ENCODE measurements around the gene NDEL1.

NDEL1 gene

GRCh38 chr17:8459107-8459506 is 23.4 kb downstream of the NDEL1 start:
- FAIRE-seq, result no peak

GRCh38 chr17:8459831-8460230 is 24.1 kb downstream of the NDEL1 start:
- no peak for FAIRE-seq

DNA sequence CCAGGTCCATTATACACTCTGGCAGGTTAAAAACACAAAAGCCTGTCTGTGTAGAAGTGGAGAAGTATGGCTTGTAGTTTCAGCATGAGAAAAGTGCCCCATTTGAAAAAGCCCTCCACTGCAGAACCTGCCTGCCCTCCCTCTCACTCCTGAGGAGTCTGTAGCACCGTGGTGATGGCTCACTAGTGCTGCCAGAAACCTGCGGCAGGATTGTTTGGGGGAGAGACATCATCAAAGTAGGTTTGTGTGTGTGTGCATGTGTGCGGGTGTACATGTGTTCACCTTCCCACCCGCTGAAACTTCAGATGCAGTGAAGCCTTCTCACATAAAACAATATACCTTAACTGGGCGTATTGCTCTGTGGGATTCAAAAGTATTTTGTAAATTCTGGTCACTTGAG is 26.9 kb downstream of the NDEL1 start:
- FAIRE-seq, result no peak

- no peak for FAIRE-seq
Observed at GRCh38 chr17:8463099-8463498, 27.4 kb downstream of the NDEL1 start.

GRCh38 chr17:8464941-8465340 is 29.3 kb downstream of the NDEL1 start:
- no peak for FAIRE-seq

DNA sequence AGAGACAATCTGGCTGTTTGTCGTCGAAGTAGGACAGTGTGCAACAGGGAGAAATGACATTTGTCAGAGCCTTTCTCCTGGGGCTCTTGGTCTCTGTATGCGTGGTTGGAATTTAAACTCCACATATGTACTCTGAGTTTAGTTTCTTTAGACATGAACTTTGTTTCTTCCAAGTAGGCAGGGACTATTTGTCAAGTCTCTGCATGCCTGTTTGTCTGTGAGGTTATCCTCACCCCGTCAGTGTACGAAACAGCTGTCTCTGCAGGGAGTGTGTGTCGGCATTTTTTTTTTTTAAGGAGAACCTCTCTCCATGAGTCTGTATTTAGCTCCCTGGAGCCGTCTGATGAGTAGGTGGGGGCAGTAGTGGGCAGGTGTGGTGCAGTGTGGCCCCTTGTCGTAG is 29.7 kb downstream of the NDEL1 start:
- no peak for FAIRE-seq

GRCh38 chr17:8465759-8466158 is 30.1 kb downstream of the NDEL1 start:
- no peak for FAIRE-seq

DNA sequence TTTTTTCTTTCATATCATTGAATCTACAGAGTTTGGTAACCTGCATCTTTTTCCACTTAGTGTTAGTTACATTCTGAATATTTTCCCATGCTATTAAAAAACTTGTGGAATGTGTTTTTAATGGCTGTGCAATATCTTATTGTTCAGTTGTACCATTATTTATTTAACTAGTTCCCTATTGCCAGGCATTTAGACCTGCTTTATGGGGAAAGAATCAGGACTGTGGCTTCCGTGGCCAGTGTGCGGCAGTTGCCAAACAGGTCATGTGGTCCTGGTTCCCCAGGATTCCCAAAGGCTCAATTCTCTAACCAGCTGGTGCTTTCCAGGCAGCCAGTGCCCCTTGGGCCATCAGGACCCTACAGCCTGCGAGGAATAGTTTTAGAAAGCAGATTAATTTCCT is 30.8 kb downstream of the NDEL1 start:
- FAIRE-seq, result no peak

DNA sequence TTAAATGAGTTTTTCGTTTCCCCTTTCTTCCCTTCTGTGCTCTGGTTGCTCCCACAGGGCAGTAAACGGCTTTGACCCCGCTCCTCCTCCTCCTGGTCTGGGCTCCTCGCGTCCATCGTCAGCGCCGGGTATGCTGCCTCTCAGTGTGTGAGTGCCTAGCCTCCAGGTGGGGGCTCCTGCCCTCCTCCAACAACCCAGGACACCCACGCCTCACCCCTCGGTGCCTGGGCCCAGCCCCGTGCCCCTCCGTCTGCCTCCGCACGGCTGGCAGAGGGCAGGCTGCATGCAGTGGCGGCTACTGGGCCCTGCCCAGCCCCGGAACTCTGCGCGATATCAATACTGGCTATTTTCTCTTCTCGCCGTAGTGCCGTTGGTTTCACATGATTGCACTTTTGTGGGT is 31.2 kb downstream of the NDEL1 start:
- no peak for FAIRE-seq

DNA sequence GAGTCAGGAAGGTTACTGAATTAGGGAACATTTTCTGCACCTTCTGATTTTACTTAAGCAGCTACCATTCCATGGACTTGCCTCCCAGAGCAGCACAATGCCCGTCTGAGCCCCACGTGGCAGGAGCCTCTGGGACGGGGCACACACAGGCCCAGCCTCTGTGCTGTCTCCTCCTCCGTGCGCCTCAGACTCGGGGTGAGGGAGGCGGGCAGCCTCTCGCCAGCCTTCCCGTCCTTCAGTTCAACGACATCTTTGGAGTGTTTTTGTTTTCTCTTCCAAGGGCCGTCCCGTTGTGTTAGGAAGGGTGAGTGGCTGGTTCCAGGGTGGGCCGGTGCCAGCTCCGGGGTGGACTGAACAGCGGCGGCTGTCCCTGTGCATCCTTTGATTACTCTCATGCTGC is 31.8 kb downstream of the NDEL1 start:
- no peak for FAIRE-seq

DNA sequence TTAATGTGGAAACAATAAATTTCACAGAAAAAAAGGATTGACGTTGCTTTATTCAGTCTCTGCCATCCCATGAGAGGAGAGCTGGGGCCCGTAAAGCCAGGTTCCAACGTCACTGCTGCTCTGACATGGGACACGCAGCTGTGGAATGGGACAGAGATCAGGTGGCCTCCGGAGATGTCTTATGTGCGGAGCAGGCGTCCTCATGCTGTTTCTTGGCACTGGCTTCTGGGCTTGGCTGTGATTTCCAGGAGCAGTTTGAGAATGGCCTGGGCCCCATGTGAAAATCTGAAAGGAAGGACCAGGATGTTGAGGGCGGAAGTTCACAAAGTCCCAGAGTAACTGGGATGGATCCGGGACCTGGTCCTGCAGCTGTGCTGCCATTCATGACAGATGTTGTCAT is 32.4 kb downstream of the NDEL1 start:
- FAIRE-seq, result no peak

DNA sequence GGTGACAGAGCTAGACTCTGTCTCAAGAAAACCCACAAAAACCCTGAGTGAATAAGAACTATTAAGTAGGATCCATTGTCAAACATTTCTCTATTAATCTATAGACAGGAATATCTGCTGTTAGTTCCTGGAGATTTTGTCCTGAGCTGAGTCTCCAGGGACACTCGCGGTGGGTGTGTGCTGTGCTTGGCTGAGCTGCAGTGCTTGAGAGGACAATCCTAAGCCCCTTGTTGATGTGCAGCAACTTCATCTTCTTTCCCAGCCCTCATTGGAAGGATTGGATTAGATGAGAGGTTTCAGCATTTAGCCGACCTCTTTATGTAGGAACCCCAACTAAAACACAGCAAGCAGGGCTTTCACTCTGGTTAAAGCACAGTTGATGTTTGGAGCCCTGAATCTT is 33.3 kb downstream of the NDEL1 start:
- no peak for FAIRE-seq

GRCh38 chr17:8469964-8470363 is 34.3 kb downstream of the NDEL1 start:
- FAIRE-seq, result no peak

DNA sequence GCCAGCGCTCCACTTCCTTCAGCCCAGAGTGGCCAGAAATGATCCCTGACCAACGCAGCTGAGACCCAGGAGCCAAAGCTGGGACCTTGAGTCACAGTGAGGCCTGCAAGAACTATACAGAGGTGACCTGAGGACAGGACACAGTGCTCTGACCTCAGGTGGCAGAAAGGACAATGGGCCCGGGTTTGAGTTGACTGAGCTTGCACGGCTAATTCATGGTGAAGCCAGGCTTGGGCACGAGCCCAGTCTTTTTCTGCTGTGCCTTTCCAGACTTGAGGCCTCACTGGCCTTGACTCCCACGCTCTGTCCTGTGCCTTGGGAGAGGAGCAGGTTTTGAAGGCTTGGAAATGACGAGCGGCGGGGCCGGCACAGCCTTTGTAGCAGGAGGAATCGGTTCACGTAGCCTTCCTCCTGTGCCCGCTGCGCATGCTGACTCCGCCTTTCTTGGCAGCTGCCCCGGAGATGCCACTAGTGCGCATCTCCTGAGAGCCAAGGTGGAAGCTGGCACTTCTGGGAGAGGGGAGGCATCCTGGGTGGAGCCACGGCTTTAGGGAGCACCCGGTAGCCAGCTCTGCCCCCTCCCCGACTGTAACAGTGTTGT is 34.9 kb downstream of the NDEL1 start:
- FAIRE-seq, result no peak

DNA sequence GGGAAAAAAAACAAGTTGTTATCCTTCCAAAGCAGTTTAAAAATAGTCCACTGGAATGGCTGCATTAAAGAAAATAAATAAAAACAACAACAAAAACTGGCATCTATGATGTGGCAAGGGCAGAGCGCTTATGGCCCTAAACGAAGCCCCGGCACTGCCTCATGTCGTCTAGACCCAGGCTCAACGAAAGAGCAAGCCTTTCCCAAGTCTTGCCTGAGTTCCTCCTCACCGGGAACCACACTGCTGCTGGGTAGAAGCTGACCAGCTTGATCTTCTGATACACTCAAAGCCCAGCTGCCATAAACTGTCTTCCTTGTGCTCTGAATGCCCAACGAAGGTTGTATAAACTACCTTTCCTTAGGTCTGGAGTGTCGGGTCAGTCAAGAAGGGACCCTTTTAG is 37.0 kb downstream of the NDEL1 start:
- FAIRE-seq, result no peak

GRCh38 chr17:8473451-8474192 is 37.9 kb downstream of the NDEL1 start:
- FAIRE-seq, result no peak

DNA sequence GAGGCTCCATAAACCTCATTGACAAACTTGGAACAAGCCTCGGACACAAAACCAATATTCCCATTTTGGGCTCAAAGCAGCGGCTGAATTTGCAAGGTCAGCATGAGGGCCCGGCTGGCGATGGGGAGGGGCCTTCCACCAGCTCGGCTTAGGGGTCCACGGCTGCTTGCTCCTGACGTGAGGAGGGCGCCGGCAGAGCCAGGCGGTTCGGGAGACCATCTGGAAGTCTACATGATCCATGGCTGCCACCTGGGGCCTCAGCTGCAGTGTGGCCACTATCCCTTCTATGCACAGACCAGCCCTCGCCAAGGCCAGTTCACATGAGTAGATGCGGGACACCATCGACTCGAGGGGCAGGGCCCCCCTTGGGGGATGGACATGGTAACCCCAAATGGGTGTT is 39.1 kb downstream of the NDEL1 start:
- no peak for FAIRE-seq

- FAIRE-seq, result no peak
Observed at GRCh38 chr17:8475227-8475626, 39.5 kb downstream of the NDEL1 start.

DNA sequence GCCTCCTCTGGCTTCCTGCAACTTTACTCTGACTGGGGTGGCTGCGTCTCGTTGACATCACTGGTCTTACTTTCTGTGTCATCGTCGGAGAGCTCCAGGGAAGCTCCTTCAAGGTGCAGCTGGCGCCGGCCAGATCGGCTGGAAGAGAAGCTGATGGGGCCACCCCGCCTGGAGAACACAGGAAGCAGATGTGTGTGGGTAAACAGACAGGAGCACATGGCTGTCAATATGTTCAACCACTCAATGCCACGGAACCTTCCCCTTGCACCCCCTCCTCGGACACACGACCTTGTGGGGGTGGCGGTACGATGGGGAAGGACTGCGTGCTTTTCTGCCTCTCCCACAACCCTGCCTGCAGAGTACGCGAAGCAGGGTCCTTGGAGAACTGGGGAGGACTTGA is 40.1 kb downstream of the NDEL1 start:
- FAIRE-seq, result no peak

DNA sequence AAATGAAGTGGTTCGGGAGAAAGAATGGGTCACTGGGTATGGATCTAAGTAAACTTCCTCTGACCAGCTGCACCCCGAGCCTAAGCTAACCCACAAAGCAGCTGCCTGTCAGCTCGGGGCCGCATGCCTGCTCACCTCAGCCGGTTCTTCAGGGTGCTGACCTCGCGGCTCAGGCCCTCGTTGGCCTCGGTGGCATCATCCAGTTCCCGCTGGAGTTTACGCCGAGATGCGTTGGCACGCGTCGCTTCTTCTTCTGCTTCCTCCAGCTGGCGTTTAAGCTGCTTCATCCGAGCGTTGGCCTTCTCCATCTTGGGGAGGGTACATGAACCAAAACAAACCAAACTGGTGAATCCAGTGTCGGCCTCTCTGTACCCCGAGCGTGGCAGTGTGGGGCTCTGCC is 41.1 kb downstream of the NDEL1 start:
- no peak for FAIRE-seq

DNA sequence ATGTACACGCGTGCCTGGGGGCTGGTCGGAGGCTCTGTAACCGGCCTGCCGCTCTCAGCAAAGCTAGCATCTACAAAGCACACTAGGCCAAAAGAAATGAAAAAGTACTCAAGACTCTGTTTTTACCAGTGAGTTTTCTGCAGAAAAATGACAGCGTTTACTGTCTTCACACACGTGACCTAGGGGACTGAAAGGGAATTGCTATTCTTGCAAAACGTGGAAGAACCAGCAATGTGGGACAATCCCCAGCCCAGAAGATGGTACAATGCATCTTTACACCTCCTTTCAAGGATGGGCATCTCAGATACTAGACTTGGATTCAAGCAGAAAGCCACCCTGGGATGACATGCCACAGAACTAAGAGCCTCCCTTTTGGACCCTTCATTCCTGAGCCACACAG is 41.5 kb downstream of the NDEL1 start:
- no peak for FAIRE-seq

DNA sequence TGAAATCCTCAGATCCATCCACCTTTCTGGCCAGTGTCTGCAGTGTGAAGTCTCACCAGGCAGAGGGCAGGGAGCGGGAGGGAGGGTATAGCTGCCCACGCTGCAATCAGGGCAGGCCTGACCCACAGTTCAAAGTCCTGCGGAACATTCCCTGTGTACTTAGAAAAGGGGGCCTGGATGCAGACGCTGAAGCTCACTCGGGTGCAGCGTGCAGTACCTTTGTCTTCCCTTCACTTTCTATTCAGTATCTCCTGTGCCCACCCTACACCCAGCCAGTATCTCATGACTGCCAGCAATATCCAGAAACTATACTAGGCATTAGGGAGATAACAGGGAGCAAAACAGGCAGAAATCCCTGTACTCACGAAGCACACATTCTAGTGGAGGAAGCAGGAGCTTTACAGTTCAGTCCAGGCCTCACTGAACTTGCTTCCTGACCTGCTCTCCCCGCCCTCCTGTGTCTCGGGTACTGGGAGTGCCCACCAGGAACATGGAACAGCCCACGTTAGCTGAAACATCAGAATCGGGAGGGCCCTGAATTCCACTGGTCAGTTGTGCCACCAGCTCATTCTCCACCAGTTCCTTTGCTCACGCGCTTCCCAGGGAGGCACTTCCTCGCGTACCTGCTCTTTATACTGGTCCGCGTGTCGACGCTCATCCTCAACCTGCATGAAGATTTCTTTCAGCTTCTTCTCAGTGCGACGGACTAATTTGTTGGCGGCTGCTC is 42.2 kb downstream of the NDEL1 start:
- no peak for FAIRE-seq

DNA sequence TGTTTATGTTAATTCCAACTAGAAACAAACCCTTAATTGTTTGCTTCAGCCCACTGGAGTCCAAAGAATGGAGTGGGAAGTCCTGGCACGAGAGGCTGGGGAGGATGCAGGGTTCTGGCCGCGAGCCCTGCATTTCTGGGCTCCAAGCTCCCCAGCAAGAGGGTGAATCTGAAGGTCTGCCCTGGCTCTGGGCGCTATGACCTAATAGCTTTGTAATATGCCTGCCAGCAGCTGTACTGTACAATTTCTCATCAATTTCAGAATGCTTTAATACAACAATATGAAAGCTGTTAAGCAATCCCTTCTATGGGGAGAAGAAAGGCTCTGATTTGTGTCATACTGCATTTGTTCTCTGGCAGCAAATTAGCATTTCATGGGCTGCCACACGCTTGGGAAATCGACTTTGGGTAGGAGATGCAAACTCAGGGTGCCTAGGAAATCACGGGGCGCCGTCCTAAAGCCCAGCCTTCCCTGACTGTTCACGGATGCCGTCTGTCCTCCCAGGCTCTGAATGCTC is 43.8 kb downstream of the NDEL1 start:
- no peak for FAIRE-seq

Data from colon (tissue), 2 donors.